ENCODE data around the gene CALR. TPM values are rescaled to one million over a fixed set of nuclear protein-coding genes. Genes with fewer than 3 reads are reported as not detected.

Gene CALR
- total RNA-seq, 1 donor from 2014 or later, result 1,812 TPM

DNA sequence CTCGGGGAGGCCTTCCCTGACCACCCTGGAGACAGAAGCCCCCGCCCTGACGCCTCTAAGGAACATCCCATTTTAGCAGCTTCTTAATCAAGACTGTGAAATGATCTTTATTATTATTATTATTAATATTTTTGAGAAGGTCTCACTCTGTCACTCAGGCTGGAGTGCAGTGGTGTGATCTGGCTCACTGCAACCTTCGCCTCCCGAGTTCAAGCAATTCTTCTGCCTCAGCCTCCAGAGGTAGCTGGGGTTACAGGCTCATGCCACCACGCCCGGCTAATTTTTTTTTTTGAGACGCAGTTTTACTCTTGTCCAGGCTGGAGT is 27.4 kb downstream of the CALR start:
- TF ChIP-seq, protein P1, sequence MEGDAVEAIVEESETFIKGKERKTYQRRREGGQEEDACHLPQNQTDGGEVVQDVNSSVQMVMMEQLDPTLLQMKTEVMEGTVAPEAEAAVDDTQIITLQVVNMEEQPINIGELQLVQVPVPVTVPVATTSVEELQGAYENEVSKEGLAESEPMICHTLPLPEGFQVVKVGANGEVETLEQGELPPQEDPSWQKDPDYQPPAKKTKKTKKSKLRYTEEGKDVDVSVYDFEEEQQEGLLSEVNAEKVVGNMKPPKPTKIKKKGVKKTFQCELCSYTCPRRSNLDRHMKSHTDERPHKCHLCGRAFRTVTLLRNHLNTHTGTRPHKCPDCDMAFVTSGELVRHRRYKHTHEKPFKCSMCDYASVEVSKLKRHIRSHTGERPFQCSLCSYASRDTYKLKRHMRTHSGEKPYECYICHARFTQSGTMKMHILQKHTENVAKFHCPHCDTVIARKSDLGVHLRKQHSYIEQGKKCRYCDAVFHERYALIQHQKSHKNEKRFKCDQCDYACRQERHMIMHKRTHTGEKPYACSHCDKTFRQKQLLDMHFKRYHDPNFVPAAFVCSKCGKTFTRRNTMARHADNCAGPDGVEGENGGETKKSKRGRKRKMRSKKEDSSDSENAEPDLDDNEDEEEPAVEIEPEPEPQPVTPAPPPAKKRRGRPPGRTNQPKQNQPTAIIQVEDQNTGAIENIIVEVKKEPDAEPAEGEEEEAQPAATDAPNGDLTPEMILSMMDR (conservative IDR thresholded peaks at IDR 0.05; ENCODE audit: low read depth, low read length), result no peak
- no peak for DNase-seq (ENCODE audit: low read depth)
- H3K4me3 ChIP-seq (ENCODE audit: low read depth, low read length), result peak overlapping the region; percentile 68

- TF ChIP-seq, protein P1 (conservative IDR thresholded peaks at IDR 0.05; ENCODE audit: low read depth, low read length), result no peak
- no peak for DNase-seq (ENCODE audit: low read depth)
These were observed 29.5 kb downstream of the CALR start for GRCh38 chr19:12967907-12968306.

DNA sequence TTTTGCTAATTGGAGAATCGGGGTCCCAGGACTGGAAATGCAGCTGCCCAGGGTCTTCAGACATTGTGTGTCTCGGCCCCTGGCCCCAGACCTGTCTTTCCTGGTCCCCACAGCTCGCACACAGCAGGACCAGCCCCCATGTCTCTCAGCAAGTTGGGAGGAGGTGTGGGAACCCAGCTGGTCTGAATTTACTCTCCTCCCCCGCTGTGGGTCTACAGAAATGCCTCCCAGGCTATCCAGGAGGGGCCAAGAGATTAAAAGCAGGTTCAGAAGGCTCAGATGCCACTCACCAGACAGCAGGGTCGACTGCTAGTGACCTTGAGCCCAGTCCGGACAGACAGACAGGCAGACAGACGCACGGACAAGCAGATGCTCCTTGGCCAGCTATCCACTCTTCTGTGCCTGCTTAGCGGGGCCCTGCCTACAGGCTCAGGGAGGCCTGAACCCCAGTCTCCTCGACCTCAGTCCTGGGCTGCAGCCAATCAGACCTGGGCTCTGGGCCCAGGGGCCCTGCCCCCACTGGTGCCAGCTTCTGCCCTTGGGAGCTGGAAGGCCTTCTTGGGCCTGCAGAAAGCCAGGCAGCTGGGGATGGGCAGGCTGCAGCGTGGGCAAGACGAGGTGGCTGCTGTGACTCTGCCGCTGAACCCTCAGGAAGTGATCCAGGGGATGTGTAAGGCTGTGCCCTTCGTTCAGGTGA is 31.0 kb downstream of the CALR start, which contains the start of gene DAND5:
Gene DAND5, plus strand, starts transcription at position 285 of the 697 bp plus-strand sequence. Its CDS starts 85 bp downstream, at position 370.
- H3K4me3 ChIP-seq (ENCODE audit: low read depth, low read length), result no peak within 1 kb of the TSS
- DNase-seq (ENCODE audit: low read depth), result no peak
- TF ChIP-seq, protein P1 (conservative IDR thresholded peaks at IDR 0.05; ENCODE audit: low read depth, low read length), result no peak

More at GRCh38 chr19:12967907-12968306, 29.5 kb downstream of the CALR start:
- no peak overlapping the region for H3K4me3 ChIP-seq (ENCODE audit: low read depth, low read length)

- TF ChIP-seq, protein P1 (conservative IDR thresholded peaks at IDR 0.05; ENCODE audit: low read depth, low read length), result no peak
- no peak for DNase-seq (ENCODE audit: low read depth)
These were observed 31.8 kb downstream of the CALR start for GRCh38 chr19:12970070-12970820.

DNA sequence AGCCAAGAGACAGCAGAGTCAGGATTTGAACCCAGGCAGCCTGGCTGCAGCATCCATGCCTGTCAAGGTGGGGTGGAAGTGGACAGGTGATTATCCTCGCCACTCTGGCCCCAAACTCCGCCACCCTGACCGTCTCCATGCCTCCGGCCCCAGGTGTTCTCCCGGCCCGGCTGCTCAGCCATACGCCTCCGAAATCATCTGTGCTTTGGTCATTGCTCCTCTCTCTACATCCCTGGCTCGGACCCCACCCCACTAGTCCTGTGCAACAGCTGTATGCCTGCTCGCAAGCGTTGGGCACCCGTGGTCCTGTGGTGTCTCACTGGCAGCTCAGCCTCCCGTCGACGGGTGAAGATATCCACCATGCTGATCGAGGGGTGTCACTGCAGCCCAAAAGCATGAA is 34.8 kb downstream of the CALR start:
- TF ChIP-seq, protein P1 (conservative IDR thresholded peaks at IDR 0.05; ENCODE audit: low read depth, low read length), result no peak
- DNase-seq (ENCODE audit: low read depth), result no peak
- H3K4me3 ChIP-seq (ENCODE audit: low read depth, low read length), result no peak overlapping the region

More at GRCh38 chr19:12970070-12970820, 31.8 kb downstream of the CALR start:
- H3K4me3 ChIP-seq (ENCODE audit: low read depth, low read length), result no peak overlapping the region

GRCh38 chr19:12974301-12975220 is 36.2 kb downstream of the CALR start:
- TF ChIP-seq, protein P1 (conservative IDR thresholded peaks at IDR 0.05; ENCODE audit: low read depth, low read length), result no peak
- DNase-seq (ENCODE audit: low read depth), result no peak
- H3K4me3 ChIP-seq (ENCODE audit: low read depth, low read length), result no peak overlapping the region
